HEK293 (cell line): ENCODE measurements around the gene WASHC4.

Experiments used
- KLF16 ChIP-seq: fragments of 450-650 bp; formaldehyde crosslinking; IDR thresholded peaks from 2 replicates; pipeline ENCODE4 v1.5.1; 2017; ENCODE audit warnings: missing biosample characterization, missing genetic modification characterization
- ZBTB8A ChIP-seq: fragments of 450-650 bp; formaldehyde crosslinking; IDR thresholded peaks from 2 replicates; pipeline ENCODE4 v1.5.1; 2016; ENCODE audit warnings: missing biosample characterization, missing genetic modification characterization
- ZNF549 ChIP-seq: fragments of 450-650 bp; IDR thresholded peaks from 2 replicates; pipeline ENCODE4 v1.5.1; 2018; ENCODE audit warnings: missing biosample characterization, missing genetic modification characterization, mild to moderate bottlenecking, inconsistent platforms, moderate library complexity
- TF ChIP-seq, protein P1 (sequence below): fragments of 450-650 bp; formaldehyde crosslinking; IDR thresholded peaks from 2 replicates; pipeline ENCODE4 v1.5.1; 2016; ENCODE audit warnings: missing biosample characterization, missing genetic modification characterization

DNA sequence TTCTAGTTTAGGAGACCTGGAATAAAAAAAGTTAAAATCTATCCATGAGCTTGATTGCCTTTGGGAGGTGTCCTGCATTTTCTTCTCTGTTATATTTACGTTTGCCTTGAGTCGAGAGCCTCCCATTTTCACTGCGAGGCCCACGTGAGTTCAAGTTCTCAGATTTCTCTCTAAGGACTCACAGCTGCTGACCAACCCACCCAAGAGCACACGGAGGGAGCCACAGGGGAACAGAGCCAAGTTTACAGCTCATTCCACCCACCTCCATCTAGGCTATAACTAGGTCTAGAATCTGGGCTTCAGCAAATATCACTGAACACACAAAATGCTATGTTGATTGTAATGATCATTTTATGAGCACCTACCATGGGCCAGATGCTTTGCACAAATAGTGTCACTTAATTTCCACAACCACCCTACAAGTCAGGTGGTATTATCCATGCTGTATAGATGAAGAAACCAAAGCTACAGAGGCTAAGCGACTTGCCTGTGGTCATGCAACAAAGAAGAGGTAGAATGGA lies 40.0 kb upstream of the WASHC4 start:
- TF ChIP-seq, protein P1, sequence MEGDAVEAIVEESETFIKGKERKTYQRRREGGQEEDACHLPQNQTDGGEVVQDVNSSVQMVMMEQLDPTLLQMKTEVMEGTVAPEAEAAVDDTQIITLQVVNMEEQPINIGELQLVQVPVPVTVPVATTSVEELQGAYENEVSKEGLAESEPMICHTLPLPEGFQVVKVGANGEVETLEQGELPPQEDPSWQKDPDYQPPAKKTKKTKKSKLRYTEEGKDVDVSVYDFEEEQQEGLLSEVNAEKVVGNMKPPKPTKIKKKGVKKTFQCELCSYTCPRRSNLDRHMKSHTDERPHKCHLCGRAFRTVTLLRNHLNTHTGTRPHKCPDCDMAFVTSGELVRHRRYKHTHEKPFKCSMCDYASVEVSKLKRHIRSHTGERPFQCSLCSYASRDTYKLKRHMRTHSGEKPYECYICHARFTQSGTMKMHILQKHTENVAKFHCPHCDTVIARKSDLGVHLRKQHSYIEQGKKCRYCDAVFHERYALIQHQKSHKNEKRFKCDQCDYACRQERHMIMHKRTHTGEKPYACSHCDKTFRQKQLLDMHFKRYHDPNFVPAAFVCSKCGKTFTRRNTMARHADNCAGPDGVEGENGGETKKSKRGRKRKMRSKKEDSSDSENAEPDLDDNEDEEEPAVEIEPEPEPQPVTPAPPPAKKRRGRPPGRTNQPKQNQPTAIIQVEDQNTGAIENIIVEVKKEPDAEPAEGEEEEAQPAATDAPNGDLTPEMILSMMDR (tag by site-specific recombination), result no peak
- TF ChIP-seq ZBTB8A (tag by site-specific recombination), result no peak
- no peak for TF ChIP-seq KLF16 (tag by site-specific recombination)
- no peak for TF ChIP-seq ZNF549 (tag by site-specific recombination)
